Measurements from ENCODE around the gene RERE.

Gene RERE

GRCh38 chr1:8482979-8483381 is 334.5 kb downstream of the RERE start:
- Histone ChIP-seq H4K20me1 (ENCODE audit: control insufficient read depth, insufficient read depth, low read depth, low read length) (no peaks in the 10 kb centered on the region), H3K9me3 (ENCODE audit: control insufficient read depth, insufficient read depth, low read length) (no peaks in the 10 kb centered on the region), H3K27ac (ENCODE audit: low read depth, low read length) (no peak overlapping the region), H3K4me3 (ENCODE audit: low read length) (no peak overlapping the region), H3F3A (ENCODE audit: control insufficient read depth, insufficient read depth) (no peaks in the 10 kb centered on the region), H3K27me3 (ENCODE audit: control insufficient read depth, low read length) (no peaks in the 10 kb centered on the region), H3K4me2 (ENCODE audit: low read length) (no peak overlapping the region), H3K4me1 (ENCODE audit: control insufficient read depth, low read length) (peaks cover 6% of the 10 kb centered on the region), H3K9me2 (replicated peaks; ENCODE audit: control insufficient read depth, low read length) (no peaks in the 10 kb centered on the region), H3K36me3 (ENCODE audit: control insufficient read depth, low read length) (peaks cover 13% of the 10 kb centered on the region), H3K79me2 (ENCODE audit: control insufficient read depth, low read length) (peaks cover 36% of the 10 kb centered on the region)
- TF ChIP-seq EZH2phosphoT487 (IDR thresholded peaks at IDR 0.05; ENCODE audit: borderline replicate concordance, low read length) (no peak), CTCF (IDR thresholded peaks at IDR 0.05; ENCODE audit: low read depth, low read length, poor library complexity, severe bottlenecking) (no peak)

GRCh38 chr1:8481650-8482380 is 335.6 kb downstream of the RERE start:
- H3K79me2 ChIP-seq (ENCODE audit: control insufficient read depth, low read length): peaks cover 32% of the 10 kb centered on the region
- TF ChIP-seq EZH2phosphoT487 (IDR thresholded peaks at IDR 0.05; ENCODE audit: borderline replicate concordance, low read length) (no peak), CTCF (IDR thresholded peaks at IDR 0.05; ENCODE audit: low read depth, low read length, poor library complexity, severe bottlenecking) (no peak)
- H3K36me3 ChIP-seq (ENCODE audit: control insufficient read depth, low read length): peaks cover 13% of the 10 kb centered on the region
- peaks cover 16% of the 10 kb centered on the region for H3K4me1 ChIP-seq (ENCODE audit: control insufficient read depth, low read length)
- H4K20me1 ChIP-seq (ENCODE audit: control insufficient read depth, insufficient read depth, low read depth, low read length): no peaks in the 10 kb centered on the region
- no peak overlapping the region for H3K4me2 ChIP-seq (ENCODE audit: low read length)
- H3K27me3 ChIP-seq (ENCODE audit: control insufficient read depth, low read length): no peaks in the 10 kb centered on the region
- H3K4me3 ChIP-seq (ENCODE audit: low read length): no peak overlapping the region
- H3K9me3 ChIP-seq (ENCODE audit: control insufficient read depth, insufficient read depth, low read length): no peaks in the 10 kb centered on the region
- 0 out of 2 replicates have a peak, but pooled peaks cover 7% of the 10 kb centered on the region for H3F3A ChIP-seq (ENCODE audit: control insufficient read depth, insufficient read depth)
- H3K27ac ChIP-seq (ENCODE audit: low read depth, low read length): no peak overlapping the region
- H3K9me2 ChIP-seq (replicated peaks; ENCODE audit: control insufficient read depth, low read length): no peaks in the 10 kb centered on the region

GRCh38 chr1:8478566-8478965 is 338.9 kb downstream of the RERE start:
- no peaks in the 10 kb centered on the region for H3K36me3 ChIP-seq (ENCODE audit: control insufficient read depth, low read length)
- H3F3A ChIP-seq (ENCODE audit: control insufficient read depth, insufficient read depth): 0 out of 2 replicates have a peak, but pooled peaks cover 7% of the 10 kb centered on the region
- no peaks in the 10 kb centered on the region for H3K27me3 ChIP-seq (ENCODE audit: control insufficient read depth, low read length)
- H3K27ac ChIP-seq (ENCODE audit: low read depth, low read length): no peak overlapping the region
- no peaks in the 10 kb centered on the region for H3K9me2 ChIP-seq (replicated peaks; ENCODE audit: control insufficient read depth, low read length)
- no peak overlapping the region for H3K4me2 ChIP-seq (ENCODE audit: low read length)
- H3K4me1 ChIP-seq (ENCODE audit: control insufficient read depth, low read length): peaks cover 38% of the 10 kb centered on the region
- no peak overlapping the region for H3K4me3 ChIP-seq (ENCODE audit: low read length)
- H3K79me2 ChIP-seq (ENCODE audit: control insufficient read depth, low read length): peaks cover 30% of the 10 kb centered on the region
- TF ChIP-seq EZH2phosphoT487 (IDR thresholded peaks at IDR 0.05; ENCODE audit: borderline replicate concordance, low read length): no peak
- TF ChIP-seq CTCF (IDR thresholded peaks at IDR 0.05; ENCODE audit: low read depth, low read length, poor library complexity, severe bottlenecking): no peak
- H4K20me1 ChIP-seq (ENCODE audit: control insufficient read depth, insufficient read depth, low read depth, low read length): no peaks in the 10 kb centered on the region
- no peaks in the 10 kb centered on the region for H3K9me3 ChIP-seq (ENCODE audit: control insufficient read depth, insufficient read depth, low read length)
